HG02642 (cell line): ENCODE data around the gene OTP.

Experiments used
- ATAC-seq: cut with Tn5 transposase; IDR thresholded peaks from one replicate; pipeline ENCODE4 v1.9.1; 2021; ENCODE audit warnings: mild to moderate bottlenecking; ENCODE audit not compliant: unreplicated experiment, poor library complexity

The OTP gene

DNA sequence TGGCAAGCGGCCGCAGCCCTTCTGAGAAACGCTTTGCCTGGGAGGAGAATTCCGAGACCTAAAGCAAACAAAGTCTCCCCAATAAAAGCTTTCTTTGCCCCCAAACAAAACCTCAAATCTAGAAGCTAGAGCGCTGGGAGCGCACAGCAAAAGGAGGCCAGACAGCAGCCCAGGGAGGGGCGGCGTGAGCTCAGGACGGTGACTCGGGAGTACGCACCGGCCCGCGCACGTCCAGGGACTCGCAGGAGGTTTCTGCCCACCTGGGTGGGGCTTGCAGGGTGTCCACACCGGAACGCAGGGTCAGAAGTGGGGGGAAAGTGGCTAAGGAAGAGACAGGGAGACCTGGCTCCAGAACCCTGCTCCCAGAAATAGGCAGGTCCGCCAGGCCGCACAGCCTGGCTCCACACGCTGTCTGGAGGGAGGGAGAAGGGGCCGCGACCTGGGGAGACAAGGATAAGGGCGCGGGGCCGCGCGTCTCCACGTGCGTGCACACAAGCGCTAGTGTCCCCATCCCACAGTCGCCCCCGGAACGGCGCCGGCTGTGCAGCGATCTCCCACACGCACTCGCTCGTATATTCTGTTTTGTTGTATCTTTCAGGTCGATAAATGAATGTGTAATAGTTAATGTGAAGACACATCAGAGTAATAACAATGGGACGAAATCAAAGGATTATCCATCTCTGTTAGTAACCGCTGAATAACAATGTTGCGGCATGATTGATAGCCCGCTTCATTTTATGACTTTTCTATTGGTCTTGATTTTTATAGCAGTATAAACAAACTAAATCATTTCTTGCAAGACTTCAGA lies 2.3 kb upstream of the OTP start:
- ATAC-seq = no peak

DNA sequence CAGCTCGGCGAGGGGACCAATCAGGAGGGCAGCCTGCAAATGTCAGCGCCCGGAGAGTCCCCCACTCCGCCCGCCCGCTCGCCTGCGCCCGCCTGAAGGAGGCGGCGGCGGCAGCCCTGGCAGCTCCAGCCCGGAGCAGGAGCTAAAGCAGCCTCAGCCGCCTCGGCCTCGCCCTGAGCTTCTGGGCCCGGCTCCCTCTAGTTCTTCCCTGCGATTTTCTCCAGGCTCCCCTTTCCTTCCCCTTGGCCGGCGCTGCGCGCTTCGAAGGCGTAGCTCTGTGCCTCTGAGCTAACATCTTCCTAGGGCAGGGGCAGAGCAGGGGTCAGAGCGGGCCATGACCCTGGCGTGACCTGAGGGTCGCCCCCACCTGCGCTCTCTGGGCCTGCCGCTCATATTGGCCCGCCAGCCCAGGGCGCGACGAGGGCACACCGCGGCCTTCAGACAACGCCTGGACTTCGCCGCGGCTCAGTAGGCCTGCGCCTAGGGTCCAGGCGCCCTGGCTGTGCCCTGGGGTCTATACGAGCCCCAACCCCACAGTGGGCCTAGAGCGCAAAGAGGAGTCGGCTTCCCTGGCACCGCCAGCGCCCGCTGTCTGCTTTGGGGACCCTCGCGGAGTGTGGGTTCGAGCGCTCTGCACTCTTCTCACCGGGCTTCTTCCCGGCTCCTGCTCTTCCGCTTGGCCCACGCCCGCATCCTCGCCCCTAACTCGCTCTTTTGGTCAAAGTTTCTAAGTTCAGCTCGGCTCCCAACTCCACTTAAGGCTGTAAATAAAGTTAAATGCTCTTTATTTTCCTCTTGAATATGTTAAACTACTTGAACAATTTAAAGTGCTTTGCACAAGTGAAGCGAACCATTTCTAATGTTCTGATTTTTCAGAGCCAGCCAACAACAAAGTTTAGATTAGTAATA lies 504 bp upstream of the OTP start:
- no peak for ATAC-seq

DNA sequence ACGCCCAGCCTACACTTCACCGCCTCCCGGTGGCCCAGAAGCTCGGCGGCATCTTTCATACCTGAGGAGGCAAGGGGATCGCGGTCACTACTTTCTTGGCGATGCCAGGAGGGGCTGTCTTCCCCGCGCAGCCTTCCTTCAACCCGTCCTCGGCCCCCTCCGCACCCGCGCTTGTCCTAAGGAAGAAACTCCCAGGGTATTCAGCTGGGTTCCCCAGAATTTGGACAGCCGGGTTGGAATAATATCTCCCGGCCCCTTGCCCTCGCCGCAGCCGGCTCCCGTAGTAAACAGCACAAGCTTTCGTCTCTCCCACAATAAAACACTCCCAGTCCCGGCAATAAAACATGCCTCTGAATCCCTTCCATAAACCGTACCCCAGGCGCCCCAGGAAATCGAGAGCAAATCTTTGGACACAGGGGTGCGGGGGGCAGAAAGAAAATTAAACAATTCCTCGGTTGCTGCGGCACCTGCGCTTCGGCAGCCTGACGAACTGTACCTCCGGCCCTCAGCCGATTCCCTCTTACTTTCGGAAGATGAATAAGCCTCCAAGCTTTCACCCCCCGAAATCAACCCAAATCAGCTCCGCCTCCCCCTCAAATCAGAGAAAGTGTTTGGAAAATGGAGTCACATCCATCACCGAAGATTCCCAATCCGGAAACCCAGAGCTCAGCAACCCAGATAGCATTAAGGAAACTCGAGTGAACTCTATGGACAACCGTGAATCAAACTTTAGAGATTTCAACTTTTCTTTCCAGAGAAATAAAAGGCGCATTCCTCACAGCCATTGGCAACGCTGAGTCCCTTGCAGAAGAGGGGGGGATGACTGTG lies 1.1 kb downstream of the OTP start:
- ATAC-seq = no peak

DNA sequence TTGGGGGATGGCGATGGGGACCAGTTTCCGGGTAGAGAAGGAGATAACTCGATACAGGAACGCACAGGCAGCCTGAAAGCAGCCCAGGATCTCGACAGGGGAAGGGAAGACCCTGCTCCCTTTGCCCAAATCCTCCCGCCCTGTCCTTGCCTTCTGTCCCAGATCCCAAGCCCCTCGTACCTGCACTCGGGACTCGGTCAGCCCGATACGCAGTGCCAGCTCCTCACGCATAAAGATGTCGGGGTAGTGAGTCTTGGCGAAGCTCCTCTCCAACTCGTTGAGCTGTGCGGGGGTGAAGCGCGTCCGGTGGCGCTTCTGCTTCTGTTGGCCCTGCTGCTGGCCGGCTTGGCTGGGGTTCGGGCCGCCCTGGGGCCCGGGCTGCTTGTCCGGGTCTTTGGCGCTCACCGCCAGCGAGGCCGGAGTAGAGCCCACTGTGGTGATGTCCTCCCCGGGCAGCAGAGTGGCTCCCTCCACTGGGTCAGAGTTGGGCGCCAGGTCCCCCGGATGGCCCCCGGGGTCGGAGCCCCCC lies 1.8 kb downstream of the OTP start:
- ATAC-seq = no peak

DNA sequence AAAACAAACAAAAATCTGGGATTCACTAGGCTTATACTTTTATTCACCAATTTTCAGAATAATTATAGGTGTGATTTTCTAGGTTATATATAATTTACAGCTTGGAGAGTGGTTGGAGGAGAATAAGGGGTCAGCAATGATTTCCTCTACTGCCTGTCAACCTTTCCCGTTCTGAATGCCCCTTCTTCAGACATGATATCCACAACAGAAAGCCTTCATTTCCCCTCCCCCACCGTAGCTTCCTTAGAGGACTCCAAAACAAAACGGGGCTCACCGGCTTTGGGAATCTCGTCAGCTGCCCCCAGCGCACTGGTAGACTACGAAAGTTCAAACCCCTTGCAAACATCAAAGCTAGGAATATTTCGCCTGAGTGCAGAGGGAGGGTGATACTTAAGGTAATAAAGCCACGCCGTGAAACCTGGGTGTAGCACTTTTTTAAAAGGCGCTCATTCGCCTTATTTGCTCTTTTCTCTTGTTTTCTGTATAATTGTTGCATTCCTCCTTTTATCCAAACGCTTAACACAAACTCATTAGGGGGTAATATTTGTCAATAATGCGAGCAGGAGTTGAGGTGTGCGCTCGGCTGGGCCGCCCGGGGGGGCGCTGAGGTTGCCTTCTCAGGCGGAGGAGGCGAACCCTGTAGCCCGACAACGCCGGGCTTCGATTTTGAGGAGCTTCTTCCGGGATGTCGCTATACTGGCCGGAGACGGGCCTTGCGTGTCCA lies 2.4 kb downstream of the OTP start:
- ATAC-seq = no peak

DNA sequence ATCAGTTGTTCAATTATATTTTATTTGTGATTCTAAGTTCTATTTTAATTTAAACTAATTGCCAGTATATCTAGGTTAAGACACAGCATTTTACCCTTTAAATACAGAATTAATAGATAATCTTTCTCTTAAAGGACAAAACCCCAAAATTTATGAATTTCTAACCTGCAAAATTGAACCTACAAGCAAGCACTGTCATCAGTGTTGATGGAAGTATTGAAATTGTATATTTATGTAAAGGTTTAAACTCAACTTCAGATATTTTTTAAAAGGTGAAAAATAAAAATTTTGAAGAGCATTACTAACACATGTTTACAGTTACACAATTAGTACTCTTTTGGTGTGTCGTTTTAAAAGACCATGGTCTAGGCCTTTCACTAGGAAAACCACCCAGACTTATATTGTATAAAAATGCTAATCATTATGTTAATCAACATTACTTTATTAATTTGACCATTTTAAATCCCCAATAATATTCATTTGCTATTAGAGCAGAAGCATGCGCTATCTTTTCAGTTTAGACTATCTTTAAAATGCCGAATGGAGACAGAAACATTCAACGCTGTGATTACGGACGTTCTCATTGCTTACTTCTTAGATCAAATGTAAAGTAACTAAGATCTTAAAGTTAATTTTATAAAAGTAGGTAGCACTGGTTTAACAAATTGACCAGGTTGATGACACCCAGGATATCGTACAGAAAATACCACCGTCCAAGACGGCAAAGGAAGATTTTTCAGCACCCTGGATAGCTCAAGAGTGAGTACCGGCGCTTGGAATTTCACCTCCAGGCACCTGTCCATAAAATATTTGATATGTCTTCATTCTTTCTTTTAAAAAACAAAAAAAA lies 3.2 kb downstream of the OTP start:
- ATAC-seq = no peak

DNA sequence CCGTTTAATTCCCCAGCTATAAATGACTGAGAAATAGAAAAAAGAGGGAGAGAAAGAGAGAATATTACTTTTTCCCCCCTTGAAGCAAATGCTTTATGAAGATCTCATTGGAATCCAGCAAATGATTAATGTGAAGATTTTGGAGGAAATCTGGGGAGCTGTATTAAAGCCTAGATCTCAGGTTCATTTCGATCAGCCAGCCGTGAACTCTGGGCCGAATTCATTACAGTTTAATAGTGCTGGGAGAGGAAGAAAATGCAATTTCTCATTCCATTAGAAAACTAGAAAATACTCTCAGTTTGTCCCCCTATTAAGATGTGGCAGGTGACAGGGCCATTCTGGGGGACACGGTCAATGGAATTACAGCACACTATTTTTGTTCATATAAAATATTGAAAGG lies 4.8 kb downstream of the OTP start:
- no peak for ATAC-seq

DNA sequence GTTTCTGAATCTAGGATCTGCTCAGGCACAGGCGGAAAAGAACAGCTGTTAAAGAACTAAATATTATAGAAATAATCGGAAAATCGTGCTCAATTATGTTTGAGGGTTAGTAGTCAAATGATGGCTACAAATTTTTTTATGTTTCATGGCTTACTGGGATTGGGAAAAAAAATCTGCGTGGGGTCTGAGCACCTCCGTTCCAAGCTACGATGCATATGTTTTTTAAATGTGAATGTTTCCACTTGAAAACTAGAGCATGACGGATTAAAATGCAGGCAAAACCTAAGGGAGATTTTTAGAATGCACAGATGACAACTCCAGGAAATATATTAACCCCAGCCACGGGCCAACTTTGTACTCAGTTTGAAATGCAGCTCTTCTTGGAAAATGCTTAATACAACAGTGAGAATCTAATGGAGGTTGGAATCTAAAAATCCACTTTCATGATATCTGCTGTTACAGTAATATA lies 5.3 kb downstream of the OTP start:
- ATAC-seq = no peak

DNA sequence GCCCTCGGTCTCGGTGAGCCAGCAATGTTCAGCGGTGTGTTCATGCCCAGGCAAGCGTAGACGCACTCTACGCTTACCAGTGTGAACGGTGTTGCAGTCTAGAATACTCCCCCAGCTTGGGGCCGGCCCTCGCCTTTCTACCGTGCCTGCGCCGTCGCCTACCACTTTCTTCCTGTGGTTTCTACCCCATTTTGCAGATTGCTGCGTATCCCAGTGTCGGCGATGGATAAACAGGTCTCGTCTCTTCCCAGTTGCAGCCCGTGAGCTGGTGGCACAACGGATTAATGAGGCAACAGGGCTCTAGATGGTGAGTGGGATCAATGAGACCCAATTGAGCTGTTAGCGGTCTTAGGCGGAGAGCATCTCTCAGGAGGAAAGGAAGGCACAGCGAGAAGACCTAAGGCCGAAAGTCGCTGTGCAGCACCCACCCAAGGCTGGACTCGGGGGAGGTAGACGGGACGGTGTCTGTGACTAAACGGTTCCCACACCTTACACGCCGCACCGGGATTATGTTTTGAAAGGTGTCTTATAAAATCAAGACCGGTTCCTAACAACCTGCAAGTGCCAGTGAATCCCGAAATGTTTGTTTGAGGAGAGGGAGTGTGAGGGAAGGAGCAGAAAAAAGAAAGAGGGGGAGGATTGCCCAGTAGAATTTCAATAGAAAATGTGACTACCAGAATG lies 5.8 kb downstream of the OTP start:
- no peak for ATAC-seq

DNA sequence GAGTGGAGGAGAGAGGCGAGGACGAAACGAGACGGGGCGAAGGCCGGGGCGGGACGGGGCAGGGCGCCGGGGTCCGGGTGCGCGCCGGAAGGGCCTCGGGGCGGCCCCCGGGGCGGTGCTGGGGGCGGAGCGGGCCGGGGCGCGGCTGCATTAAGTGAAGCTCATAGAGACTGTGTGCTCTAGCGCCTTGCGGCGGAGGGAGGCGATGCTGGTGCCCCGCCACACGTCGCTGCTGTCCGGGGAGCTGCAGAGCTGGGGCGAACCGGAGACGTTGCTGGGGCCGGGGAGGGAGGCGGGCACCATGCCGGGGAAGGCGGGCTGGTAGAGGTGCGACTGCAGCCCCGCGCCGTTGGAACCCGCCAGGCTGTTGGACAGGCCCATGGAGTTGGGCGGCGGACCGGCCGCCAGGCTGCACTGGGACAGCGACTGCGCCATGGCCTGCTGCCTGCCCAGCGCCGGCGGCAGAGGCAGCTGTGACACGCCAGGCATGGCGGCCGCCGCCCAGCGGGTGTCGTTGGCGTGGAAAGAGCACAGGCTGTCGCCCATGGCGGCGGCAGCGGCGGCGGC lies 8.3 kb downstream of the OTP start:
- peak; percentile 90 for ATAC-seq

DNA sequence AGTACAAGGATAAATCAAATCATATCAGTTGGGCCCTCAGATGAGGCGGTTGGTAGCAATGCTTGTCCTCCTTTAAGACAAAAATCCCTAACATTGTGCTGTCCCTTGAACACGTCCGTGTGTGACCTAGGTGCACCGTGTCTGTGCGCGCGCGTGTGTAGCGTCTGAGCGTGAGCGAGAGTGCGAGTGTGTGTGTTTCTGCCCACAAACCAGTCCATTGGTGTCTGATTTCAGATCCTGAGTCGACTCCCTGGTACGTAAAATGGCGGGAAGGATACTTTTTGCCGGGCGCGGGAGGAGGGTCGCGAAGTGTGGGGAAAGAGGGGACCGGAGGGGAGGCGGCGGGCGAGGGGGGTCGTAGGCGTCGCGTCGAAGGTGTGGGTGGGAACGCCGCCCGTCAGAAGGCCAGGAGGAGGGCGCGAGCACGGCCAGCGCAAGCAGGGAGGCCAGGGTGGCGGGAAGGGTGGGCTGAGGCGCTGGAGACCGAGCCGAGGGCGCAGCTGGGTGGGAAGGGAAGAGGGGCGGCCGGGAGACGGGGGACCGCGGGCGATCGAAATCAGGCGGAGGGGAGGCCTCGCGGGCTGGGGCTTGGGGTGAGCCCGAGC lies 8.9 kb downstream of the OTP start:
- no peak for ATAC-seq

DNA sequence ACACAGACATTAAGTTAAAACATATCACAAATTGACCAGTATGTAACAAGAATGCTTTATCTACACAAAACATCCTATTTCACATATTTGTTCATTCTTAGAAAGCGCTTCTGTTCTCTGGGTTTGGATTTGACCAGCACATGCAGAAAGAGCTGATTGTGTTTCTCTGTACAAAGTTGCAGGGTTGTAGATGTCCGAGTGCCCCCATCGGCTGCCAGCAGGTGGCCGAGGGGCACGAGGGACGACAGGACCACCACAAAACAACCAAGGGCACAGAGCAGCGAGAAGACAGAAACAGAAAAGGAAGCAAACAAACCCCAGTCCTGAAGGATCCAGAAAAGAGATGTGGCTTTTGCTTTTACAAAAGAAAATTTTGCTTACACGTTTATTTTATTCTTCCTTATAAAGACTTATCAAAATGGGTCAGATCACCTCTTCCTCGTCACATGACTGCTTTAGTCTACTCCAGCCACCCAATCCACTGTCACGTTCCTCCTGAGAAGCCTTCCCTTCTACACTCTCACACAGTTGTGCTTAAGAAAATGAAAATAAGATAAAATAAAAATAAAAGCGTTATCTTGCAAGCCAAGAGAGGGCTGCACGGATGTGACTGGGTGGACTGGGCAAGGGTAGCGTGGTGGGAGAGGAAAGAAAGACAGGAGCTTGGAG lies 9.5 kb downstream of the OTP start:
- no peak for ATAC-seq

DNA sequence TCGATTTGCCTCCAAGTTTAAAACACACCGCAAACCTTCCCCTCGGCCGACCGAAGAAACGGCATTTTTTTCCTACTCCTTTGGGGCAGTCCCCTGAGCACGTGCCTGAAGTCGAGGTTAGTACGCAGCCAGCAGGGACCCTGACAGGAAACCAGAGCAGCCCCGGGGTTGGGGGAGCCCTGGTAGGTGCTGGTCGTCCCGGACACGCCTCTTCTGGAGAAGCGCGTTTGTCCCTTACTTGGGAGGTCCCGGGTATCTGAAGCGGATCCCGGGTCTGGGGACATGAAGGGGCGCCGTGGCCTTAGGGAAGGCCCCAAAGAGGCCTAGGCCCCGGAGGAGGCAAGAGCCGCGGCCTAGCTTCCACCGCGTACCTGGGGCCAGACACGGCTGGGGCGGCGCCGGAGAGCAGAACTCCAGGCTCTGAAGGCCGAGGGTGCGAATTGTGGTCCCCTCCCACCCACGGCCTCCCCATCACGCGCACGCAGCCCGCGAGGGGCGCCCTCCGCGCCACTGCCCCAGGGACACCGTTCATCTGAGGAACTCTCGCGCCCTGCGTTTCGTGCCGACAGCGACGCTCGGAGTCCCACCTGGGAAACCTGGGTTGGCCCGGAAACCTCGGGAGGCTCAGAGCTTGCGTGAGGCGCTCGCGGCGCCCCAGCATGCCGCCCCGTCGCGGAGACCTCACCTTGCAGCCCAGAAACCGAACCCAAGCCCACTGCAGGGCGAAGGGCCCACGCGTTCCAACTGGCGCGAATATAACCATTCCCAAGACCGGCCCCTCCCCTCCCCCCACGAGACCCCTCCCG lies 10.4 kb downstream of the OTP start:
- ATAC-seq = no peak

DNA sequence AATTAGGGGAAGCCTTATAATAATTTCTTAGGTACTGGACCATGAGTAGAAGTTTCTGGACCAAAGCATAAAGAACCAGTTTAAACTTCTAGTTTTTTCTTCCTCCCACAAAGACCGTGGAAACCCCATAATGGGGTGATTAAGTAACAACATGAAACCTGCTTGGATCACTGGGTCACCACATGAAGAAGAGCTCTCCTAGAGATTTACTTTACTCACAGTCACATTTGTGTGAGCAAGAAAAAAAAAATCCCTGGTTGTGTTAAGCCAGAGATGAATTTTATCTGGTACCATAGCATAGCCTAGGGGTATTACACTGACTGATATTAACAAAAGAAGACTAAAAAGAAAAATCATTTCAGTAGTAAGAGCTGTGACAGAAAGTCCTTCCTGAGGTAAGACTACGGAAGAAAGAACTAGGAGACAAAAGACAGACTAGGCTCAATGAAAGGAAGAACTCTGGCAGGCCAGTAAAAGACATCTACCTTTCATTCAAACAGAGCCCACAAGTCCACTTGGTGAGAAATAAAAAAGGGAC lies 15.2 kb downstream of the OTP start:
- ATAC-seq = no peak

DNA sequence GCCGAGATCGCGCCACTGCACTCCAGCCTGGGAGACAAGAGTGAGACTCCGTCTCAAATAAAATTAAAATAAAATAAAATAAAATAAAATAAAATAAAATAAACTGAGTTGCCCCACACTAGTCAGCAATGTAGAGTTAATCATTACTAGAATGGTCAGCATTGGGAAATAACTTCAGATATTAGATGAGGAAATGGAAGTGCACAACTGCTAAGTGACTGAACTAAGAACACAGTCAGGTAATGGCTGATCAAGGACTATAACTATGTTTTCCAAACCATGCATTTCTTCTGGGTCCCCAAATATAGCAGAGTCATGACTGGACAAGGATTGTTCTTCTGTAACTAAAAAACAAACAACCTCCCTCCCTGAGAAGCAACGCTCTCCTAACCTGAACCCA lies 17.1 kb downstream of the OTP start:
- ATAC-seq = no peak

DNA sequence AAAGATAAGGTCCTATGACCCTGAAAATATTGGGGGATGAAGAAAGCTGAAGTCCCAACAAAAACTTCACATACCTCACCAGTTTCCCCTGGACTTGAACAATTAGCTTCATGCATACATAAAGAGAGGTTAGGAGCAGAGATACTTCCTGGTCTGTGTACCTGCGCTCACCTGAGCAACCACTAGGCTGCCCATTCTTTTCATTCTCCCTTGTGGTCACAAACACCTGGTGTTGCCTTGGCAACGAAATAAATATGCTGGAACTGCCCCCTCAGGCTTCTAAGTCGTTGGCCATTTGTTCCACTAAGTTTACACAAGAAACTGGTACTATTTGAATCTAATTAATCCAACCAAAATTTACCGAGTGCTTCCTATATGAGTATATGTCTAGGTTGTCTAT lies 18.1 kb downstream of the OTP start:
- no peak for ATAC-seq
